ENCODE results near the gene TSPAN4.
A peak's percentile ranks its signal among the peaks of the same experiment; 100 is the strongest.

TSPAN4 gene

GRCh38 chr11:846496-847098 is 3.9 kb downstream of the TSPAN4 start:
- Histone ChIP-seq H3K27ac (ENCODE audit: low read length) (no peak overlapping the region), H3K27me3 (ENCODE audit: control insufficient read depth in 1 of 2, insufficient read depth in 2 of 2, low read length in 2 of 2) (peaks cover 5 to 22% of the 10 kb centered on the region in 2 donors), H3K9ac (ENCODE audit: low read length in 2 of 2) (no peak overlapping the region), H3K9me3 (ENCODE audit: control insufficient read depth in 2 of 2, low read length in 2 of 2) (no peaks in the 10 kb centered on the region), H3K4me3 (ENCODE audit: low read length in 2 of 2) (no peak overlapping the region), H3K4me1 (ENCODE audit: control insufficient read depth, insufficient read depth, low read length) (peaks cover 66% of the 10 kb centered on the region), H3K36me3 (ENCODE audit: control insufficient read depth in 2 of 2, insufficient read depth in 2 of 2, low read length in 2 of 2) (no peaks in the 10 kb centered on the region)

- peaks cover 66% of the 10 kb centered on the region for H3K4me1 ChIP-seq (ENCODE audit: control insufficient read depth, insufficient read depth, low read length)
- H3K4me3 ChIP-seq (ENCODE audit: low read length in 2 of 2), result no peak overlapping the region
- H3K9ac ChIP-seq (ENCODE audit: low read length in 2 of 2), result no peak overlapping the region
- no peaks in the 10 kb centered on the region for H3K36me3 ChIP-seq (ENCODE audit: control insufficient read depth in 2 of 2, insufficient read depth in 2 of 2, low read length in 2 of 2)
- H3K27me3 ChIP-seq (ENCODE audit: control insufficient read depth in 1 of 2, insufficient read depth in 2 of 2, low read length in 2 of 2), result peaks cover 5 to 22% of the 10 kb centered on the region in 2 donors
- H3K27ac ChIP-seq (ENCODE audit: low read length), result no peak overlapping the region
- H3K9me3 ChIP-seq (ENCODE audit: control insufficient read depth in 2 of 2, low read length in 2 of 2), result no peaks in the 10 kb centered on the region
Observed at GRCh38 chr11:847876-848275, 5.2 kb downstream of the TSPAN4 start.

GRCh38 chr11:848380-848931 is 5.8 kb downstream of the TSPAN4 start:
- peaks cover 5 to 22% of the 10 kb centered on the region in 2 donors for H3K27me3 ChIP-seq (ENCODE audit: control insufficient read depth in 1 of 2, insufficient read depth in 2 of 2, low read length in 2 of 2)
- H3K9ac ChIP-seq (ENCODE audit: low read length in 2 of 2), result no peak overlapping the region

DNA sequence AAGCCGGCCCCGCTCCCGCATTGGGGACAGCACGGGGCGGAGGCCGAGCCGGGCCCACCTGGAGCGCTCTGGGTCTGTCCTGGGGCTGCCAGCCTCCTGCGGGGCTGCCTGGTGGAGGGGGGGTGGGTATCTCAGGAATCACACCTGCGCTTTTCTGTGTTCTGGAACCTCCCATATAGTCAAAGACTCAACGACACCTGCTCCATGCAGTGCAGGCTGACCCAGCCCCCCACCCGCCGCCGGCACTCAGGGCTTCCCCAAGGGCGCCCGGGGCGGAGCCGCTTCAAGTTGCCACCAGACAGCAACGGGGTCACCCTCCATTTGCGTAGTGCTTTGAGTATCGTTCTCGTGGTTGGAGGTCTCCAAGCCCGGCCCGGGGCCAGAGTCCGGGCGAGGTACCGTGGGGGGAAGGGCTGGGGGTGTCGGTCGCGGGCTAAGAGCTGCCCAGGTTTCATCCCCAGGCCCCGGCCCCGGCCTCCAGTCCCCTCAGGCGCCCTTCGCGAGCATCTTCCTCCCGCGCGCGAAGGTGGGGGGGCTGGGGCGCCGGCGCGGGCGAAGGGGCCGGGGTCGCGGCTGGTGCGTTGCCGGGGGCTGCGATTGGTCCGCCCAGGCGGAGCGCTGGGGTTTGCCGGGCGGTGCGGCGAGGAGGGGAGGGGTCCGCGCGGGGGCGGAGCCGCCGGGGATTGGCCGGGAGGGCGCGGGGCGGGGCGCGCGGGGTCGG is 6.6 kb downstream of the TSPAN4 start:
- Histone ChIP-seq H3K27ac (ENCODE audit: low read length) (no peak overlapping the region), H3K4me1 (ENCODE audit: control insufficient read depth, insufficient read depth, low read length) (peaks cover 55% of the 10 kb centered on the region), H3K36me3 (ENCODE audit: control insufficient read depth in 2 of 2, insufficient read depth in 2 of 2, low read length in 2 of 2) (no peaks in the 10 kb centered on the region), H3K9me3 (ENCODE audit: control insufficient read depth in 2 of 2, low read length in 2 of 2) (no peaks in the 10 kb centered on the region), H3K9ac (ENCODE audit: low read length in 2 of 2) (no peak overlapping the region), H3K4me3 (ENCODE audit: low read length in 2 of 2) (peak overlapping the region in 1 of 2 donors; percentile 58), H3K27me3 (ENCODE audit: control insufficient read depth in 1 of 2, insufficient read depth in 2 of 2, low read length in 2 of 2) (peaks cover 5 to 22% of the 10 kb centered on the region in 2 donors)

More at GRCh38 chr11:848380-848931, 5.8 kb downstream of the TSPAN4 start:
- no peaks in the 10 kb centered on the region for H3K36me3 ChIP-seq (ENCODE audit: control insufficient read depth in 2 of 2, insufficient read depth in 2 of 2, low read length in 2 of 2)
- peaks cover 63% of the 10 kb centered on the region for H3K4me1 ChIP-seq (ENCODE audit: control insufficient read depth, insufficient read depth, low read length)
- no peaks in the 10 kb centered on the region for H3K9me3 ChIP-seq (ENCODE audit: control insufficient read depth in 2 of 2, low read length in 2 of 2)
- no peak overlapping the region for H3K4me3 ChIP-seq (ENCODE audit: low read length in 2 of 2)
- H3K27ac ChIP-seq (ENCODE audit: low read length), result no peak overlapping the region

DNA sequence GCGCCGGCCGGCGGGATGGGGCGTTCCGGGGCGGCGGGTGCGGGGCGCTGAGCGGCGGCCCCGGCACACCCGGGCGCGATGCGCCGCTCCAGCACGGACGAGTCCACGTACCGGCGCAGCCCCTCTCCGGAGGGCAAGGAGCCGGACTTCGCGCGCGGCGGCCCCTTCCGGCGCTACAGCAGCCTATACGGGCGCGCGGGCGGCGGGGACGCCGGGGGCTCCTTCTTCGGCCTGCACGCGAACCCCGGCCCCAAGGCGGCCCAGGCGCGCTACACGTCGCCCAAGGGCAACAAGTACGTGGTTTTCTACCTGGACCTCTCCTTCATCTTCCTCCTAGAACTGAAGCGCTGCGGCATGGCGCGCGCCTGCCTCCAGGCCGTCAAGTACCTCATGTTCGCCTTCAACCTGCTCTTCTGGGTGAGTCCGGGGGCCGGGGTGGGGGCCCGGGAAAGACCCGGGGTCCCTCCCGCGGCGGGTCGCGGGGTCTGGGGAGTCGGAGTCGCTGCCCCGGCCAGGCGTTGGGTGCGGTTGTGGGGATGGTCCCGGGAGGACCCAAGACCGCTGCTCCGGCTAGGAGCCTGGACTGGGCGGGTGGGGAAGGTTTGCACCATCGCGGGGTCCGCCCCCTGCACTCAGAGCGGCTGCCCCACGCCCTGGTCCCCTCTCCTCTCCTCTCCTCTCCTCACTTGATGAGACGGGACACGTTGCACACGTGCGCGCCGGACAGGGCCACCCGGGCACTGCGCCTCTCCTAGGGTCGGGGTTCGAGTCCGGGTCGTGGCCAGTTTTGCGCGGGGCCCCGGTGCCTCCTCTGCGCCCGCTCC is 7.5 kb downstream of the TSPAN4 start:
- Histone ChIP-seq H3K27me3 (ENCODE audit: control insufficient read depth in 1 of 2, insufficient read depth in 2 of 2, low read length in 2 of 2) (peaks cover 5 to 22% of the 10 kb centered on the region in 2 donors), H3K4me1 (ENCODE audit: control insufficient read depth, insufficient read depth, low read length) (peaks cover 47% of the 10 kb centered on the region)

DNA sequence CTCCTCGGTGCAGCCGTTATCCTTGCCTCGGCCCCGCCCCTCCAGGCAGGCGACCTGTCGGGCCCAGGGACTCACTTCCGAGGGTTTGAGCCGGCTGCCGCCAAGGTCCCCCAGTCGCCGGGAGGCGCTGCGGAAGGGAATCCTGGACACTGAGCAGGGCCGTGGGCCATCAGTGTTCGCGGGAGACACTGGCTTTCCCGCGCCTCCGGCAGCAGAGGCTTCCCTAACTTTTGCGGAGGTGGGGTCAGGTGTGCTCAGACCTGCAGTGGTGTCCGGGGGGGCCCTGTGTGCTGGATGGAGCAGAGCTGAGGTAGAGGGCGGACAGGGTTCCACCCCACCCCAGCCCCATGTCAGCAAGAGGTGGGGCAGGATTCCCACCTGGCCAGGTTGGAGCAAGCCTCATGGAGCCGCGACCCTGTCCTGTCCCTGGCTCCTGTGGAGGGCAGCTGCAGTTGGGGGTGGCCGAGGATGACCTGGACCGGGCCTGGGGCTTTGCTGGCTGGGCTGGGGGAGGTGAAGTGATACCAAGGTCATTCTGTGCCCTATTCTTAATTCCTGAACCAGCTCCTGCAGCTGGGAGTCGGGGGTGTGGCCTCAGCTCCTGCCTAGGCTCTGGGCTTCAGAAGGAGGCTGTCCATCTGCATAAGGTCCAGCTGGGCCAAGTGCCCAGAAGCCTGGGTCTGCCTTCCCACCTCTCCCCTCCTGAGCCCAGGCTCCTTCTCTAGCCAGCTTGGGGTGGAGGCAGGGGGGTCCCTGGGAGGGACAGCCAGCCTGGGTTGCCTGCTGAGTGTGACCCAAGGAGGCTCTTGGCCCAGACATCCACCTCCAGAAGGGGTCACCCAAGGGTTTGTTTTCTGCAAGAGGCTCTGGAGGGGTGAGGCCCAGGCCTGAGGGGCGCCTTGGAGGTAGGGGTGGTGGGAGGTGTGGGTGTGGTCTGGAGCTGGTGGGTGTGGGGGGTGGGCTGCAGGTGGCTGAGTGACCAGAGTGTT is 8.4 kb downstream of the TSPAN4 start:
- no peaks in the 10 kb centered on the region for H3K36me3 ChIP-seq (ENCODE audit: control insufficient read depth in 2 of 2, insufficient read depth in 2 of 2, low read length in 2 of 2)
- H3K4me3 ChIP-seq (ENCODE audit: low read length in 2 of 2), result peak overlapping the region in 1 of 2 donors; percentile 61
- no peak overlapping the region for H3K9ac ChIP-seq (ENCODE audit: low read length in 2 of 2)

More for the DNA sequence above, 7.5 kb downstream of the TSPAN4 start:
- Histone ChIP-seq H3K4me3 (ENCODE audit: low read length in 2 of 2) (peak overlapping the region; percentile 19 to 61), H3K9me3 (ENCODE audit: control insufficient read depth in 2 of 2, low read length in 2 of 2) (no peaks in the 10 kb centered on the region), H3K9ac (ENCODE audit: low read length in 2 of 2) (no peak overlapping the region), H3K27ac (ENCODE audit: low read length) (no peak overlapping the region), H3K36me3 (ENCODE audit: control insufficient read depth in 2 of 2, insufficient read depth in 2 of 2, low read length in 2 of 2) (no peaks in the 10 kb centered on the region)

GRCh38 chr11:852762-853161 is 10.1 kb downstream of the TSPAN4 start:
- H3K4me3 ChIP-seq (ENCODE audit: low read length in 2 of 2), result no peak overlapping the region
- H3K27me3 ChIP-seq (ENCODE audit: control insufficient read depth in 1 of 2, insufficient read depth in 2 of 2, low read length in 2 of 2), result peaks cover 5 to 20% of the 10 kb centered on the region in 2 donors
- peaks cover 32% of the 10 kb centered on the region for H3K4me1 ChIP-seq (ENCODE audit: control insufficient read depth, insufficient read depth, low read length)
- no peak overlapping the region for H3K27ac ChIP-seq (ENCODE audit: low read length)
- no peaks in the 10 kb centered on the region for H3K9me3 ChIP-seq (ENCODE audit: control insufficient read depth in 2 of 2, low read length in 2 of 2)
- H3K9ac ChIP-seq (ENCODE audit: low read length in 2 of 2), result no peak overlapping the region
- no peaks in the 10 kb centered on the region for H3K36me3 ChIP-seq (ENCODE audit: control insufficient read depth in 2 of 2, insufficient read depth in 2 of 2, low read length in 2 of 2)

More for the DNA sequence above, 8.4 kb downstream of the TSPAN4 start:
- H3K4me1 ChIP-seq (ENCODE audit: control insufficient read depth, insufficient read depth, low read length), result peaks cover 38% of the 10 kb centered on the region
- H3K27me3 ChIP-seq (ENCODE audit: control insufficient read depth in 1 of 2, insufficient read depth in 2 of 2, low read length in 2 of 2), result peaks cover 5 to 22% of the 10 kb centered on the region in 2 donors
- H3K9me3 ChIP-seq (ENCODE audit: control insufficient read depth in 2 of 2, low read length in 2 of 2), result no peaks in the 10 kb centered on the region
- H3K27ac ChIP-seq (ENCODE audit: low read length), result no peak overlapping the region

DNA sequence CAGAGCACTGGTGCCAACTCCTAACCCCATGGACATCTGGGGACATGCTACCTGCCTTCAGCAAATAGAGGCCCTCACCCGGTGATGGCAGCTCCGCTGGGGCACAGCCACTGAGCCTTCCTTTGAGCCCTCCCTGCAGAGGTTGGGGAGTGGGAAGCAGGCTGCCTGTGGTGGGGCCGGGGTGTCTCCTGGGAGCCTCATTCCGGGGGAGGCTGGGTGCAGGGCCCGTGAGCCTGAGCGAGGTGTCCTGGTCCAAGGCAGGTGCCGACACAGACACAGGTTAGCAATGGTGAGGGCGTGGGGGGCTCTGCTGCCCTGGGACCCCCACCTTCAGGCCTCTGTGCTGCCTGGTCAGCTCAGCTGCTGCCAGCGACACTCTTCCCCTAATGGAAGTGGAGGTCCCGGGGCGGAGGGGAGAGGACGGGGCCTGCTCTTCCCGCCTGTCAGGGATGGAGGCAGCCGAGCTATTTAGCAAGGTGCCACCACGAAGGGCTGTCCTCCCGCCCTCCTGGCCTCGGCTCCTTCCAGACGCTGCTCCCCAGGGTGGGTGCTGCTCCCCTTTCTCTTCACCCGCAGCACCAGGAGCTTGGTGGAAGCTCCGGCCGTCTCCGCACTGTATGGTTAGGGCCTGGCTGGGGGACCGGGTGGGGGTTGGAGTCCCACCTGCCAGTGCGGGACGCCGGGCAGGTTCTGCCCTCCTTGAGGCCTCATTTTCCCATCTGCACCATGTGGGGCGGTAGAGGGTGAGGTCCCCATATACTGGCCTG is 11.2 kb downstream of the TSPAN4 start:
- no peak overlapping the region for H3K27ac ChIP-seq (ENCODE audit: low read length)
- H3K36me3 ChIP-seq (ENCODE audit: control insufficient read depth in 2 of 2, insufficient read depth in 2 of 2, low read length in 2 of 2), result no peaks in the 10 kb centered on the region
- peaks cover 0 to 11% of the 10 kb centered on the region in 2 donors for H3K27me3 ChIP-seq (ENCODE audit: control insufficient read depth in 1 of 2, insufficient read depth in 2 of 2, low read length in 2 of 2)
- peaks cover 24% of the 10 kb centered on the region for H3K4me1 ChIP-seq (ENCODE audit: control insufficient read depth, insufficient read depth, low read length)
- no peaks in the 10 kb centered on the region for H3K9me3 ChIP-seq (ENCODE audit: control insufficient read depth in 2 of 2, low read length in 2 of 2)
- H3K9ac ChIP-seq (ENCODE audit: low read length in 2 of 2), result no peak overlapping the region
- no peak overlapping the region for H3K4me3 ChIP-seq (ENCODE audit: low read length in 2 of 2)

GRCh38 chr11:854601-855329 is 12.1 kb downstream of the TSPAN4 start:
- H3K27me3 ChIP-seq (ENCODE audit: control insufficient read depth in 1 of 2, insufficient read depth in 2 of 2, low read length in 2 of 2), result peaks cover 0 to 5% of the 10 kb centered on the region in 2 donors
- no peak overlapping the region for H3K9ac ChIP-seq (ENCODE audit: low read length in 2 of 2)
- no peaks in the 10 kb centered on the region for H3K36me3 ChIP-seq (ENCODE audit: control insufficient read depth in 2 of 2, insufficient read depth in 2 of 2, low read length in 2 of 2)
- H3K4me3 ChIP-seq (ENCODE audit: low read length in 2 of 2), result no peak overlapping the region
- H3K9me3 ChIP-seq (ENCODE audit: control insufficient read depth in 2 of 2, low read length in 2 of 2), result no peaks in the 10 kb centered on the region
- no peak overlapping the region for H3K27ac ChIP-seq (ENCODE audit: low read length)
- peaks cover 28% of the 10 kb centered on the region for H3K4me1 ChIP-seq (ENCODE audit: control insufficient read depth, insufficient read depth, low read length)

All from stomach smooth muscle (tissue), 2 donors.